PFSK-1 (cell line): Measurements from ENCODE around the gene RRN3. TPM values are rescaled to one million over a fixed set of nuclear protein-coding genes. Genes with fewer than 3 reads are reported as not detected.

Source experiments
- FOXP2 ChIP-seq: optimal IDR thresholded peaks from 2 replicates; pipeline ENCODE3; 2011; ENCODE audit warnings: borderline replicate concordance, control low read depth, inconsistent platforms; ENCODE audit not compliant: insufficient read depth; ENCODE audit errors: extremely low read length, extremely low read depth
- POLR2AphosphoS5 ChIP-seq: IDR thresholded peaks from 2 replicates; pipeline ENCODE4 v1.6.1; 2012; ENCODE audit warnings: low read depth, mild to moderate bottlenecking, control low read depth, low read length, moderate library complexity
- SIN3A ChIP-seq: IDR thresholded peaks from 2 replicates; pipeline ENCODE4 v1.6.1; 2012; ENCODE audit warnings: mild to moderate bottlenecking, low read length, moderate library complexity, borderline replicate concordance; ENCODE audit not compliant: insufficient read depth
- TAF1 ChIP-seq: IDR thresholded peaks from 2 replicates; pipeline ENCODE4 v1.6.1; 2012; ENCODE audit warnings: low read length, control low read depth, borderline replicate concordance; ENCODE audit not compliant: insufficient read depth
- polyA plus RNA-seq: library from polyadenylated mRNA; unstranded; fragments of >200 nt; gene quantifications from one replicate; pipeline ENCODE4 v1.2.1, GENCODE V29; 2012; ENCODE audit warnings: low read depth, missing spikeins; ENCODE audit not compliant: insufficient read length
- TF ChIP-seq, protein P1 (sequence below), 2 experiments: IDR thresholded peaks; 2 replicates each; pipeline versions ENCODE4 v1.6.1 to v1.8.0; 2011 to 2012; ENCODE audit warnings: low read depth in 2 of 2, low read length in 2 of 2, control low read depth in 1 of 2, inconsistent platforms in 1 of 2, mild to moderate bottlenecking in 1 of 2, moderate library complexity in 1 of 2; ENCODE audit not compliant: insufficient read depth in 1 of 2

Gene RRN3, protein sequence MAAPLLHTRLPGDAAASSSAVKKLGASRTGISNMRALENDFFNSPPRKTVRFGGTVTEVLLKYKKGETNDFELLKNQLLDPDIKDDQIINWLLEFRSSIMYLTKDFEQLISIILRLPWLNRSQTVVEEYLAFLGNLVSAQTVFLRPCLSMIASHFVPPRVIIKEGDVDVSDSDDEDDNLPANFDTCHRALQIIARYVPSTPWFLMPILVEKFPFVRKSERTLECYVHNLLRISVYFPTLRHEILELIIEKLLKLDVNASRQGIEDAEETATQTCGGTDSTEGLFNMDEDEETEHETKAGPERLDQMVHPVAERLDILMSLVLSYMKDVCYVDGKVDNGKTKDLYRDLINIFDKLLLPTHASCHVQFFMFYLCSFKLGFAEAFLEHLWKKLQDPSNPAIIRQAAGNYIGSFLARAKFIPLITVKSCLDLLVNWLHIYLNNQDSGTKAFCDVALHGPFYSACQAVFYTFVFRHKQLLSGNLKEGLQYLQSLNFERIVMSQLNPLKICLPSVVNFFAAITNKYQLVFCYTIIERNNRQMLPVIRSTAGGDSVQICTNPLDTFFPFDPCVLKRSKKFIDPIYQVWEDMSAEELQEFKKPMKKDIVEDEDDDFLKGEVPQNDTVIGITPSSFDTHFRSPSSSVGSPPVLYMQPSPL
- polyA plus RNA-seq, result 19.1 TPM

DNA sequence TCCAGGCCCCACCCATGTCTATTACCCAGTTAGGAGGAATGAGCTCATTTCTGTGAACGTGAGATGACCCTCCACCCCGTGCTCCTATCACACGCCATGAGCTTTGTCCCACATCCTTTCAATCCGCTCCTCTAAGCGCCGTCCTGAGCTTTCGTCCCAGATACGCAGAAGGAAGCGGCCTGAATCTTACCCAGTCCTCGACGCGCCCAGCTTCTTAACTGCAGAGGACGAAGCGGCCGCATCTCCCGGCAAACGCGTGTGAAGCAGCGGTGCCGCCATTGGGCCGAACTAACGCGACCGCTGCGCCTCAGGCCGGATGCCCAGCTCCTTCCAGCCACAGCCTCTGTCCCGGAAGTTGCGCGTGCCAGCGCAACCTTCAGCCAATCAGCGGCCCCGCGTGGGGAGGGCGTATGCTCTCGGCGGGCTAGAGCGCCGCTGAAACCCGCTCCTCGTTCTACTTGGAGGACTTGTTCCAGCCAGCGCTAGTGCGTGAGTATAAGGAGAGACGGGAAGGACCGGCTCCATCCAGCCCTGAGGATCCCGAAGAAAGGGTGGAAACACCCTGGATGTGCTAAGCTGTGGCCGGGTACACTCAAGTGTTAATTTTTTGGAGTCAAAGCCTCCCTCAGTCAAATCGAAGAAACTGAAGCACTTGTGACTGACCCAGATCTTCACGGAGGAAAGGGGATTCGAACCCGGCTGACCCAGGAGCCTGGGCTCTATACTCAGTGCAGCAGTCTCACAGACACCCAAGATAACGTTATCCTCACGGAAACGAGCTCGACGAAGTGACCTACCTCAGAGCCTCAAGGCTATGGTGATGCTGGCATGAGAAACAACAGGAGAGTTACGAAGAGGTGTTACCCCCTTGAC, at the start of gene RRN3:
Gene RRN3 (minus strand): TSS at position 318 of the 873 bp plus-strand sequence. CDS start 39 bp downstream, at position 279.
- peak; percentile 85 for TF ChIP-seq TAF1
- TF ChIP-seq POLR2AphosphoS5, result peak; percentile 88

DNA sequence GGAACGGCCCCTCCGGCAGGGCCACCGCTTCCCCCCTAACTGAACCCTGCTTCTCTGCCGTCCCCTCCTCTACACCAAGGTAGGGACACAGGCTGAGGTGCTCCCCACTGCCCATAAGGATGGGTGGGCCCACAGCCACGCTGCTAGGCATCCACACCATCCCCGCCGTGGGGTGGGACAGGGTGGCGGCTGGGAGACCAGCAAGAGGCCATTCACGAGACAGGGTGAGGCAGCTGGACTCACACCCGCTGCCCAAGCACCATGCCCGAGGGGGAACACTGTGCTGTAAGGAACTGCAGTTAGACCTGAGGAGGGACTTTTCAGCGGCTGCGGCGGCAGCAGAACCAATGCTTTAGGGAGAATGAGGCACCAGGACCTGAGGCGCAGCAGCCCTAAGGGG, 47.5 kb upstream of the RRN3 start:
- TF ChIP-seq TAF1, result no peak
- TF ChIP-seq POLR2AphosphoS5, result no peak
- no peak for TF ChIP-seq FOXP2
- TF ChIP-seq, protein P1, sequence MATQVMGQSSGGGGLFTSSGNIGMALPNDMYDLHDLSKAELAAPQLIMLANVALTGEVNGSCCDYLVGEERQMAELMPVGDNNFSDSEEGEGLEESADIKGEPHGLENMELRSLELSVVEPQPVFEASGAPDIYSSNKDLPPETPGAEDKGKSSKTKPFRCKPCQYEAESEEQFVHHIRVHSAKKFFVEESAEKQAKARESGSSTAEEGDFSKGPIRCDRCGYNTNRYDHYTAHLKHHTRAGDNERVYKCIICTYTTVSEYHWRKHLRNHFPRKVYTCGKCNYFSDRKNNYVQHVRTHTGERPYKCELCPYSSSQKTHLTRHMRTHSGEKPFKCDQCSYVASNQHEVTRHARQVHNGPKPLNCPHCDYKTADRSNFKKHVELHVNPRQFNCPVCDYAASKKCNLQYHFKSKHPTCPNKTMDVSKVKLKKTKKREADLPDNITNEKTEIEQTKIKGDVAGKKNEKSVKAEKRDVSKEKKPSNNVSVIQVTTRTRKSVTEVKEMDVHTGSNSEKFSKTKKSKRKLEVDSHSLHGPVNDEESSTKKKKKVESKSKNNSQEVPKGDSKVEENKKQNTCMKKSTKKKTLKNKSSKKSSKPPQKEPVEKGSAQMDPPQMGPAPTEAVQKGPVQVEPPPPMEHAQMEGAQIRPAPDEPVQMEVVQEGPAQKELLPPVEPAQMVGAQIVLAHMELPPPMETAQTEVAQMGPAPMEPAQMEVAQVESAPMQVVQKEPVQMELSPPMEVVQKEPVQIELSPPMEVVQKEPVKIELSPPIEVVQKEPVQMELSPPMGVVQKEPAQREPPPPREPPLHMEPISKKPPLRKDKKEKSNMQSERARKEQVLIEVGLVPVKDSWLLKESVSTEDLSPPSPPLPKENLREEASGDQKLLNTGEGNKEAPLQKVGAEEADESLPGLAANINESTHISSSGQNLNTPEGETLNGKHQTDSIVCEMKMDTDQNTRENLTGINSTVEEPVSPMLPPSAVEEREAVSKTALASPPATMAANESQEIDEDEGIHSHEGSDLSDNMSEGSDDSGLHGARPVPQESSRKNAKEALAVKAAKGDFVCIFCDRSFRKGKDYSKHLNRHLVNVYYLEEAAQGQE (IDR thresholded peaks at IDR 0.05; ENCODE audit: insufficient read depth in 1 of 2, low read depth in 2 of 2, low read length in 2 of 2), result no peak
- no peak for TF ChIP-seq SIN3A

DNA sequence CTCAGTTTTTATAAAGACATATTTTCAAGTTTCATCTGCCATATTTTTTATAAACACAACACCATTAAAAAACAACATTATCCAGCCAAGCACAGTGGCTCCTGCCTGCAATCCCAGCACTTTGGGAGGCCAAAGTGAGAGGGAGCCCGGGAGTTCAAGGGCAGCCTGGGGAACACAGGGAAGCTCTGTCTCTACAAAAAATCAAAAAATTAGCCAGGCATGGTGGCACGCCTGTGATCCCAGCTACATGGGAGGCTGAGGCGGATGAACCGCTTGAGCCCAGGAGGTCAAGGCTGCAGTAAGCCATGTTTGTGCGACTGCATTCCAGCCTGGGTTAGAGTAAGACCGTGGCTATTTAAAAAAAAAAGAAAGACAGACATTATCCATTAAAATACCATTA, 21.0 kb downstream of the RRN3 start:
- TF ChIP-seq TAF1, result no peak
- TF ChIP-seq, protein P1 (IDR thresholded peaks at IDR 0.05; ENCODE audit: insufficient read depth in 1 of 2, low read depth in 2 of 2, low read length in 2 of 2), result no peak
- no peak for TF ChIP-seq FOXP2
- TF ChIP-seq SIN3A, result no peak
- no peak for TF ChIP-seq POLR2AphosphoS5

DNA sequence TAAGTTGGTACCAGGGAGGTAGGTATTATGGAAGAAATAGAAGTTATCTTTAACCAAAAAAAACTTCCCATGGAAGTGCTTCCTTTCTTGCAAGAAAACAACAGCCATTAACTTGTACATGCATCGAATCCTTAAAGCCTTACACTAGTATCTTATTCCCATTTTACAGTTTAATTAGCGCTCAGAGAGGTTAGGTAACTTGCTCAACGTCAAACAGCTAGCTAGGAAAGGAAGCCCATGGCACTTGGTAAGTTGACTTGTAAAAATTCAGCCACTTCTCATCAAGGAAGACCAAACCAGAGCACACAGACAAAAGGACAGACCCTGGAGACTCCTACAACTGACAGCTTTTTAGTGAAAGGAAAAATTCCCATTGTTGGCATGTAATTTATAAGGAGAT, 34.7 kb downstream of the RRN3 start:
- TF ChIP-seq POLR2AphosphoS5 (no peak), FOXP2 (no peak), SIN3A (no peak)

DNA sequence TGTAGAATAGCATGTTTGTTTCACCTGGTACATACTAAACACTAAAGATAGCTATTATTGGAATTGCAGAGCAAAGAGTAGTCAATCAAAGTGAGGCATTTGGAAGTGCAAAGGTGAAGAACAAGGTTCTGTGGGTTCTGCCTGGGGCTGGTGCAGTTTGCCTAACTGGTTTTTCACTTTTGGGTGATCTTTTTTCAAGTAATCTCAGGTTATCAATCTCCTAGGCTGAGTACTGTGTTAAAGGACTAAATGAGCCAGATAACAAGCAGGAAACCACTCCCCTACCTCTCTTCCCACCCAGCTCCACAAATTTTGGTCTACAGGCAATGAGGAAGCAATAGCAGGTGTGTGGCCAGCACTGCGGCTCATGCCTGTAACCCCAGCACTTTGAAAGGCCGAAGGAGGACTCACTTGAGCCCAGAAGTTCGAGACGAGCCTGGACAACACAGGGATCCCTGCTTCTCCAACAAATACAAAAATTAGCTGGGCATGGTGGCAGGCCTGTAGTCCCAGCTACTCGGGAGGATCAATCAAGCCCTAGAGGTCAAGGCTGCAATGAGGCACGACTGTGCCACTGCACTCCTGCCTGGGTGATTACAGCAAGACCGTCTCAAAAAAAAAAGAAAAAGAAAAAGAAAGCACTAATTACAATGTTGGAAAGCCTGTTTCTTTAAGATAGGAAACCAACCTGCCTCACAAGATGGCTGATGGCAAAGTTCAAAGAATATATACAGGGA, 36.2 kb downstream of the RRN3 start:
- no peak for TF ChIP-seq SIN3A
- TF ChIP-seq, protein P1 (IDR thresholded peaks at IDR 0.05; ENCODE audit: insufficient read depth in 1 of 2, low read depth in 2 of 2, low read length in 2 of 2), result no peak
- no peak for TF ChIP-seq TAF1
- TF ChIP-seq FOXP2, result no peak
- no peak for TF ChIP-seq POLR2AphosphoS5
